Loucy (cell line): ENCODE results near the gene STAC2.
"Not testable (repeated sequence)": the region's sequence is repeated elsewhere in the genome, so short reads cannot be mapped to it uniquely, and the experiment has no call there.

Experiments
- H2AFZ ChIP-seq: fragments of 200-600 bp; sonication (generic); 2 replicates; pipeline ENCODE4 v1.6.0; 2016; ENCODE audit warnings: antibody characterized with exemption, mild to moderate bottlenecking, low read length, moderate library complexity
- H3F3A ChIP-seq: fragments of 200-600 bp; 2 replicates; pipeline ENCODE4 v1.6.0; 2016; ENCODE audit warnings: antibody characterized with exemption, low read depth, mild to moderate bottlenecking
- H3K27me3 ChIP-seq: fragments of 200-600 bp; sonication (generic); 2 replicates; pipeline ENCODE4 v1.6.1; 2014; ENCODE audit warnings: low read length, mild to moderate bottlenecking; ENCODE audit not compliant: insufficient read depth, poor library complexity, severe bottlenecking
- H3K36me3 ChIP-seq: fragments of 200-600 bp; sonication (generic); 2 replicates; pipeline ENCODE4 v1.6.1; 2016; ENCODE audit warnings: low read length; ENCODE audit not compliant: insufficient read depth
- H3K4me1 ChIP-seq: fragments of 200-600 bp; sonication (generic); 2 replicates; pipeline ENCODE4 v1.5.1; 2014; ENCODE audit warnings: low read length, mild to moderate bottlenecking; ENCODE audit not compliant: insufficient read depth, poor library complexity, severe bottlenecking
- H3K4me2 ChIP-seq: fragments of 200-600 bp; sonication (generic); 2 replicates; pipeline ENCODE4 v1.6.0; 2014; ENCODE audit warnings: antibody characterized with exemption, low read length, low read depth, mild to moderate bottlenecking; ENCODE audit not compliant: poor library complexity, severe bottlenecking
- H3K4me3 ChIP-seq: fragments of 200-600 bp; sonication (generic); 2 replicates; pipeline ENCODE4 v1.5.1; 2014; ENCODE audit warnings: low read length, mild to moderate bottlenecking, mixed read lengths; ENCODE audit not compliant: poor library complexity, severe bottlenecking
- H3K79me2 ChIP-seq: fragments of 200-600 bp; sonication (generic); 2 replicates; pipeline ENCODE4 v1.6.1; 2014; ENCODE audit warnings: low read length; ENCODE audit not compliant: insufficient read depth
- H3K9ac ChIP-seq: fragments of 200-600 bp; sonication (generic); 2 replicates; pipeline ENCODE4 v1.6.0; 2014; ENCODE audit warnings: mild to moderate bottlenecking, low read depth, low read length, moderate library complexity; ENCODE audit not compliant: poor library complexity, severe bottlenecking
- H3K9me2 ChIP-seq: fragments of 200-600 bp; sonication (generic); replicated peaks from 2 replicates; pipeline ENCODE4 v1.6.1; 2016; ENCODE audit warnings: low read depth, low read length, mixed read lengths
- H3K9me3 ChIP-seq: fragments of 200-600 bp; sonication (generic); 2 replicates; pipeline ENCODE4 v1.6.1; 2014; ENCODE audit warnings: mild to moderate bottlenecking, antibody characterized with exemption, low read length, low read depth; ENCODE audit not compliant: insufficient read depth
- H4K20me1 ChIP-seq: fragments of 200-600 bp; sonication (generic); 2 replicates; pipeline ENCODE4 v1.6.0; 2014; ENCODE audit warnings: antibody characterized with exemption, low read length, mild to moderate bottlenecking; ENCODE audit not compliant: insufficient read depth, poor library complexity, severe bottlenecking
- CTCF ChIP-seq: fragments of 200-600 bp; sonication (generic); conservative IDR thresholded peaks from 2 replicates; pipeline ENCODE4 v1.5.1; 2014; ENCODE audit warnings: mild to moderate bottlenecking, antibody characterized with exemption, low read length
- EZH2phosphoT487 ChIP-seq: fragments of 200-600 bp; IDR thresholded peaks from 2 replicates; pipeline ENCODE4 v1.6.1; 2018; ENCODE audit warnings: antibody characterized with exemption, mild to moderate bottlenecking, moderate library complexity, borderline replicate concordance

STAC2 gene

GRCh38 chr17:39251997-39252396, 26.3 kb upstream of the STAC2 start:
- Histone ChIP-seq H2AFZ (no peak overlapping the region), H3K4me2 (no peak overlapping the region), H4K20me1 (no peaks in the 10 kb centered on the region), H3K9ac (no peak overlapping the region), H3K36me3 (no peaks in the 10 kb centered on the region; the same call in 1 of the 2 replicates), H3K27me3 (no peaks in the 10 kb centered on the region), H3K9me2 (no peaks in the 10 kb centered on the region), H3K9me3 (no peaks in the 10 kb centered on the region), H3F3A (no peaks in the 10 kb centered on the region), H3K79me2 (no peaks in the 10 kb centered on the region), H3K4me1 (no peaks in the 10 kb centered on the region), H3K4me3 (no peak overlapping the region)
- no peak for TF ChIP-seq EZH2phosphoT487
- TF ChIP-seq CTCF: no peak

- H3K27me3 ChIP-seq, H3K4me1 ChIP-seq, H3K4me3 ChIP-seq, H2AFZ ChIP-seq, H3K9ac ChIP-seq, H4K20me1 ChIP-seq, H3K79me2 ChIP-seq, H3F3A ChIP-seq, H3K9me2 ChIP-seq, H3K36me3 ChIP-seq, H3K9me3 ChIP-seq, H3K4me2 ChIP-seq: not testable (repeated sequence)
Measured at GRCh38 chr17:39250076-39250475, 24.3 kb upstream of the STAC2 start.

- no peaks in the 10 kb centered on the region for H3K79me2 ChIP-seq
- H3K4me3 ChIP-seq: no peak overlapping the region
- H3K36me3 ChIP-seq: no peaks in the 10 kb centered on the region
- no peak overlapping the region for H3K4me2 ChIP-seq
- H3K9me2 ChIP-seq: no peaks in the 10 kb centered on the region
- H3K27me3 ChIP-seq: no peaks in the 10 kb centered on the region
- peaks cover 4% of the 10 kb centered on the region; the same call in 1 of the 2 replicates for H3F3A ChIP-seq
- no peak overlapping the region for H2AFZ ChIP-seq
- H3K4me1 ChIP-seq: peaks cover 20% of the 10 kb centered on the region
- no peaks in the 10 kb centered on the region for H4K20me1 ChIP-seq
- no peaks in the 10 kb centered on the region for H3K9me3 ChIP-seq
- TF ChIP-seq EZH2phosphoT487 (no peak), CTCF (no peak)
- no peak overlapping the region for H3K9ac ChIP-seq
Measured at GRCh38 chr17:39246274-39246673, 20.5 kb upstream of the STAC2 start.
